Large intestine (tissue), 3 donors: ENCODE results near the gene TPPP. TPM values are rescaled to one million over a fixed set of nuclear protein-coding genes. Genes with fewer than 3 reads are reported as not detected.
A peak's percentile ranks its signal among the peaks of the same experiment; 100 is the strongest.

Experiments used
- DNase-seq, 2 donors: peaks; one replicate each; pipeline versions ENCODE4 v3.0.0 to v3.0.0-alpha.2; 2013
- H3K27ac ChIP-seq: one replicate; pipeline ENCODE4 v1.5.1; 2013; ENCODE audit warnings: low read length
- H3K27me3 ChIP-seq: 2 replicates; pipeline ENCODE4 v1.6.1; 2013; ENCODE audit warnings: low read length; ENCODE audit not compliant: control insufficient read depth, insufficient read depth
- H3K36me3 ChIP-seq: 2 replicates; pipeline ENCODE4 v1.6.1; 2013; ENCODE audit warnings: low read length; ENCODE audit not compliant: control insufficient read depth, insufficient read depth
- H3K4me1 ChIP-seq: one replicate; pipeline ENCODE4 v1.6.1; 2013; ENCODE audit warnings: low read length; ENCODE audit not compliant: control insufficient read depth, insufficient read depth
- H3K4me3 ChIP-seq: one replicate; pipeline ENCODE4 v1.5.1; 2013; ENCODE audit warnings: low read length
- H3K9me3 ChIP-seq: one replicate; pipeline ENCODE4 v1.6.1; 2013; ENCODE audit warnings: mild to moderate bottlenecking, low read depth, low read length, moderate library complexity; ENCODE audit not compliant: control insufficient read depth
- WGBS: methylation state at CpG from one replicate; pipeline ENCODE4 v1.1.5; 2013; ENCODE audit warnings: low lambda C conversion rate; ENCODE audit not compliant: insufficient coverage; 5-methylcytosine and 5-hydroxymethylcytosine counted together
- polyA plus RNA-seq: library from polyadenylated mRNA; unstranded; fragments of 120-200 nt; gene quantifications from one replicate; pipeline ENCODE4 v1.2.1, GENCODE V29; 2013

The TPPP gene
- polyA plus RNA-seq, 1 donor, result 8.8 TPM

DNA sequence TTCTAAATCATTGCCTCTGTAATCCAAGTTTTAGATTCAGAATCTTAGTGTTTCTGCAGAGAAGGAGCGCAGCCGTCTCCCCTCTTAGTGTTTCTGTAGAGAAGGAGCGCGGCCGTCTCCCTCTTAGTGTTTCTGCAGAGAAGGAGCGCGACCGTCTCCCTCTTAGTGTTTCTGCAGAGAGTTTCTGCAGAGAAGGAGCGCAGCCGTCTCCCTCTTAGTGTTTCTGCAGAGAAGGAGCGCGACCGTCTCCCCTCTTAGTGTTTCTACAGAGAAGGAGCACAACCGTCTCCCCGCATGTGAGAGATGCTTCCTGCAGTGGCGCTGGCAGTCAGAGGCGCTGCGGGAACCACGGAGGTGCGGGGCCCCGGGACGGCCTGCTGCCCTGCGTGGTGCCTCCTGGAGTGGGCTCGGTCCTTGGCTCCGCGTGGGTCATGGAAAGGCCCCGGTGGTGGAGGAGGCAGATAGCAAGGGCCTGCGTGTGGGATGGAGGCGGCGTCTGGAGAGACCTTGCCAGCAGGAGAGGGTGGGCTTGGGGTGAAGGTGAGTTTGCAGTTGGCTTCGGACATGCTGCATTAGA is 70.1 kb downstream of the TPPP start:
- DNase-seq, result no peak
- Histone ChIP-seq H3K27ac (no peak overlapping the region), H3K4me1 (no peaks in the 10 kb centered on the region), H3K27me3 (no peaks in the 10 kb centered on the region), H3K4me3 (no peak overlapping the region), H3K36me3 (peaks cover 68% of the 10 kb centered on the region), H3K9me3 (no peaks in the 10 kb centered on the region)
- WGBS, result no CpG with 5 or more reads among the region's 31 CpGs

DNA sequence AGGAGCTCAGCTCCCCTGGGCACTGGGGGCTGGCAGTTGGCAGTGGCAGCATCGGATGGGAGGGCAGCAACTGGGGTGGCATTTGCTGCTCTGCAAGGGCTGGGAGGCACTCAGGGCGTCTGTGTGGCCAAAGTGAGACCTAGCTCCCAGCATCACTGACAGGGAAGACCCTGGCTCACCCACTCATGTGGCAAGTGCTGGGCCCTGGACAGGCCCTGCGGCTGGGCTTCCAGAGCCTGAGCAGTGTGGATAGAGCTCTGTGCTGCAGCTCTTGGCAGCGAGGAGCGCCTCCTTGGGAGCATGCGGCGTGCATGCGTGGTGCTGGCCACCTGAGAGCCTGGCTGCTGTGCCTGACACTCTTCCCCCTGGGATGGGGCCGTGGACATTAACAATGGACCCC is 70.8 kb downstream of the TPPP start:
- no peak for DNase-seq
- Histone ChIP-seq H3K27me3 (no peaks in the 10 kb centered on the region), H3K4me1 (no peaks in the 10 kb centered on the region), H3K9me3 (no peaks in the 10 kb centered on the region), H3K27ac (no peak overlapping the region), H3K4me3 (no peak overlapping the region), H3K36me3 (peaks cover 66% of the 10 kb centered on the region)
- WGBS, result no CpG with 5 or more reads among the region's 9 CpGs

DNA sequence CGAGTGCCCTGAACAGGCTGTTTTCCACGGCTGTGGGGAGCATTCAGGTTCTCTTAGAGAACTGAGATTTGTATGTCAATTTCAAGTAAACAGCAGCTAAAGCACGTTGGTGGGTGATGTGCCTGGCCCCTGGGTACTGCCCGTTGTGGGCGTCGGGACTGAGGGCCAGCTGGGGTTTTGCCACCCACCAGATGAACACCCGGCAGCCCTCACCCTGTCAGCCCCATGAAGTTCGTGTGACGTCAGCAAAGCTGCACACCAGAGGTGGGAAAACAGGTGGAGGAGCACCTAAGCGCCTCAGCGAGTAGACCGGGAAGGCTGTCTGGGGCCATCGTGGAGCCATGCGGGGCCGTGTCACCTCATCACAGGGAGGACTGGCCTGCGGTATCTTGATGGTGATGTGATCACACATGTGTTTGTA is 71.8 kb downstream of the TPPP start:
- no peak for DNase-seq
- peaks cover 64% of the 10 kb centered on the region for H3K36me3 ChIP-seq

DNA sequence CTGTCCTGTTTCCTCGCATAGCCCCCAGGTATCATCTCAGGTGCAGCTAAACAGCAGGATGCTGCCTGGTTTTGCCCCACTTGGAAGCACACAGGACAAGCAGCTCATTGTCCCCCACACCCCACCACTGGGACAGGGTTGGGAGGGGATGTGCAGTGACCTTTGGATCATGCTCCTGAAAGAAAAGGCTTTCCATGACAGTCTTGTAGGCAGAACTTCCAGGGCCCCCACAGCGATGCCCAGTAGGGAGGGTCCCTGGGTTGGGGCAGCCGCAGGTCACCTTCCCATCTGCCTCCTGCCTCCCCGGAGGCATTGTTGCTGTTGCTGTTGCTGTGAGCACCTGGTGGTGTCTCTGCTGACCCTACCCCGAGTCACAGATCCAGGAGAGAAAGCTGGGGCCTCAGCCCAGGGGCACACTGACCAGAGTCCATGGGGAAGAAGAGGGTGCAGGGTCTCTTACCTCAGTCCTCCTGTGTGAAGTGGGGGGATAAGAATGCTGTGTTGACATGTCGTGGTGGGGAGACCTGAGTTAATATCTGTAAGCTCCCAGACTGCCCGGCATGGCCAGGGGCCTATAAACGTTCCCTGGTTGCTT is 72.5 kb downstream of the TPPP start:
- H3K4me3 ChIP-seq, result no peak overlapping the region
- H3K36me3 ChIP-seq, result peaks cover 57% of the 10 kb centered on the region
- WGBS, result no CpG with 5 or more reads among the region's 8 CpGs
- H3K27me3 ChIP-seq, result no peaks in the 10 kb centered on the region
- H3K9me3 ChIP-seq, result no peaks in the 10 kb centered on the region
- no peak for DNase-seq
- H3K4me1 ChIP-seq, result no peaks in the 10 kb centered on the region
- H3K27ac ChIP-seq, result no peak overlapping the region

More for the DNA sequence above, 71.8 kb downstream of the TPPP start:
- Histone ChIP-seq H3K27me3 (no peaks in the 10 kb centered on the region), H3K27ac (no peak overlapping the region), H3K9me3 (no peaks in the 10 kb centered on the region), H3K4me3 (no peak overlapping the region), H3K4me1 (no peaks in the 10 kb centered on the region)
- WGBS, result no CpG with 5 or more reads among the region's 16 CpGs

DNA sequence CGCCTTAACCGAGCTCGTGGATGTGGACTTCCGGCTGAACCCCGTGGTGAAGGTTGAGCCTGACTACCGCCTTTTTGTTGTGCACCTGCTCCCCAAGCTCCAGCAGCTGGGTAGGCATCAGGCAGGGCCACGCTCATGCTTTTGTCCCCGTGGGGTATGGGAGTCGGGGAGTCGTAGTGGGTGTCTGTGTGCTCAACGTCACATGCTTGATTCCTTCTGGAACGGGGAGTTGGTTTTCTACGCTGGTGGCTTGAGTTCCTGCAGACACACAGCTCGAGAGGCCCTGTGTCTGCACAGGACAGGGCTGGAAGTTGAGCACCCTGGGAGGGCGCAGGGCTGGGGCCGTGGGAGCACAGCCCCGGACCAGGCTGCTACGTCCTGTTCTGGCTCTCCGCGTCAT is 73.0 kb downstream of the TPPP start:
- H3K9me3 ChIP-seq, result peaks cover 3% of the 10 kb centered on the region
- H3K36me3 ChIP-seq, result peaks cover 53% of the 10 kb centered on the region
- WGBS, result no CpG with 5 or more reads among the region's 20 CpGs
- H3K27me3 ChIP-seq, result no peaks in the 10 kb centered on the region
- no peaks in the 10 kb centered on the region for H3K4me1 ChIP-seq
- DNase-seq, result no peak
- H3K4me3 ChIP-seq, result no peak overlapping the region
- no peak overlapping the region for H3K27ac ChIP-seq

DNA sequence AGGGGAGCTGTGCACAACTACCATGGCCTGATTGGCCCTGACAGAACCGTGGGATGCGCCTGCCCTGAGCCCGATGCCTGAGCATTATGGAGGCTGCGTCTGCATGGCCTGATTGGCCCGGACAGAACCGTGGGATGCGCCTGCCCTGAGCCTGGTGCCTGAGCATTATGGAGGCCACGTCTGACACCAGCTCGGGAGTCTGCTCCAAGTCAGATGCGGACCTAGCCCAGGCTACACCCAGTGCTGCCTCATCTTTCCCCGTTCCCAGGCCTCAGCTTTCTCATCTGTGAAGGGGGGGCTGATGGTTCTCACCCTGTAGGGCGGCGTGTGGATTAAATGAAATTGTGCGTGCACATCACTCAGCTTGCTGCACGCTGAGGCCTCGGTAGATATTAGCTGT is 73.7 kb downstream of the TPPP start:
- Histone ChIP-seq H3K27me3 (no peaks in the 10 kb centered on the region), H3K9me3 (peaks cover 6% of the 10 kb centered on the region), H3K4me1 (no peaks in the 10 kb centered on the region), H3K36me3 (peaks cover 46% of the 10 kb centered on the region), H3K27ac (no peak overlapping the region), H3K4me3 (no peak overlapping the region)
- no CpG with 5 or more reads among the region's 16 CpGs for WGBS
- DNase-seq, result no peak

DNA sequence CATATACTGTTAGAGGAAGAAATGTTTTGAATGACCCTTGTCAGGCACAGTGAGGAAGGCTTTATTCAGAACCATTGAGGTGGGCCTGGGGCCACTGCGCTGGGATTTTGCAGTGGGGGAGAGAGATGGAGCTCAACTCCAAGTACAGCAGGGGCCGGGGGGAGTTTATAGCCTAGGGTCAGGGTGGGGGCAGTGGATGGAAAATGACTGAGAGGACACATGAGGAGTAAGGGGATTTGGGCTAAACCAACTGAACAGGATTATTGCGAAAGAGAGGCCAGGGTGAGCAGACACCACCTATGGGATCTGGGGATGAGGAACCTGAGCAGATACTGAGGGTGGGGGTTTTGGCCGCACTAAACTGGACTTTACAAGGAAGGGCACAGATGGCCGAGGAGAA is 74.7 kb downstream of the TPPP start:
- H3K9me3 ChIP-seq, result peaks cover 7% of the 10 kb centered on the region
- no peak for DNase-seq
- no peak overlapping the region for H3K27ac ChIP-seq
- H3K27me3 ChIP-seq, result no peaks in the 10 kb centered on the region
- H3K4me1 ChIP-seq, result no peaks in the 10 kb centered on the region
- no peak overlapping the region for H3K4me3 ChIP-seq
- 83% methylated on average over 1 of the region's 5 CpGs for WGBS
- H3K36me3 ChIP-seq, result peaks cover 37% of the 10 kb centered on the region

DNA sequence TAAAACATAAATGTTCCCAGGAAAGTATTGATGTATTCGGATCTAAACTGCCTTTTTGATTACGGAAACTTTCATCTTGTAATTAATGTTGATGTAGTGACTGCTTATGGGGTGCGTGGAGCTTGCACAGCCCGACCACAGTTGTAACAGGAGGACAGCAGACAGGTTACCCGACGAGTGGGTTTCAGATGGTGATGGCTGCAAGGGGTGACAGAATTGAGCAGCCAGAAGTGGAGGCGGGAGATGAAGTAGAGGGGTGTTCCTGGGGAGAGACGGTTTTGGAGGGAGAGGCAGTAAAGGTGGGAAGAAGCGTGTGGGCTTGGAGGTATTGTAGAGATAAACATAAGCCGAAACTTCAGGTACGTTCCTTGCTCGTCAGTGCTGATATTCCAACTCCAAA is 75.3 kb downstream of the TPPP start:
- Histone ChIP-seq H3K9me3 (peaks cover 13% of the 10 kb centered on the region), H3K36me3 (peaks cover 37% of the 10 kb centered on the region), H3K27ac (no peak overlapping the region), H3K4me3 (no peak overlapping the region), H3K27me3 (no peaks in the 10 kb centered on the region), H3K4me1 (peaks cover under 1% of the 10 kb centered on the region)
- no peak for DNase-seq
- WGBS, result 100% methylated on average over 2 of the region's 12 CpGs

DNA sequence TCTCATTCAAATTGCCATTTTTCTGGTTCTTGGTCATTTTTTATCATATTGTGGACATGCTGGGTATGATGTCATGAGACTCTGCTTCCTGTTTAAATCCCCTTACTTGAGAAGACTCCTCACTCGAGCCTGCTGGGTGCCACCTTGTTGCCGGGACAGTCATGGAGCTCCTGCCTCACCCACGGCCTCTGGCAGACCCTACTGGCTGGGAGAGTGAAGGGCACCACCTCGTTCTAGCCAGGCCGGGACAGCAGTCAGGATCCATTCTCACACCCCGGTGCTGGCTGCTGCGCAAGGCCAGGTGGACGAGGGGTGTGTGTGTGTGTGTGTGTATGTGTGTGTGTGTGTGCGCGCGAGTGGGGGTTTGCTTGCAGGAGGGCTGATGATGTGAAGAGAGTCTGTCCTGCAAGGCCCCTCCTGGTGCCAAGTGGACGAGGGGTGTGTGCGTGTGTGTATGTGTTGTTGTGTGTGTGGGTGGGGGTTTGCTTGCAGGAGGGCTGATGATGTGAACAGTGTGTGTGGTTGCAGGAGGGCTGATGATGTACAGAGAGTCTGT is 76.6 kb downstream of the TPPP start:
- H3K36me3 ChIP-seq, result peaks cover 29% of the 10 kb centered on the region
- H3K27me3 ChIP-seq, result no peaks in the 10 kb centered on the region
- H3K4me3 ChIP-seq, result no peak overlapping the region
- WGBS, result no CpG with 5 or more reads among the region's 13 CpGs
- H3K27ac ChIP-seq, result no peak overlapping the region
- peak in 1 of 2 donors; percentile 25 for DNase-seq
- H3K9me3 ChIP-seq, result peaks cover 13% of the 10 kb centered on the region
- peaks cover 2% of the 10 kb centered on the region for H3K4me1 ChIP-seq

DNA sequence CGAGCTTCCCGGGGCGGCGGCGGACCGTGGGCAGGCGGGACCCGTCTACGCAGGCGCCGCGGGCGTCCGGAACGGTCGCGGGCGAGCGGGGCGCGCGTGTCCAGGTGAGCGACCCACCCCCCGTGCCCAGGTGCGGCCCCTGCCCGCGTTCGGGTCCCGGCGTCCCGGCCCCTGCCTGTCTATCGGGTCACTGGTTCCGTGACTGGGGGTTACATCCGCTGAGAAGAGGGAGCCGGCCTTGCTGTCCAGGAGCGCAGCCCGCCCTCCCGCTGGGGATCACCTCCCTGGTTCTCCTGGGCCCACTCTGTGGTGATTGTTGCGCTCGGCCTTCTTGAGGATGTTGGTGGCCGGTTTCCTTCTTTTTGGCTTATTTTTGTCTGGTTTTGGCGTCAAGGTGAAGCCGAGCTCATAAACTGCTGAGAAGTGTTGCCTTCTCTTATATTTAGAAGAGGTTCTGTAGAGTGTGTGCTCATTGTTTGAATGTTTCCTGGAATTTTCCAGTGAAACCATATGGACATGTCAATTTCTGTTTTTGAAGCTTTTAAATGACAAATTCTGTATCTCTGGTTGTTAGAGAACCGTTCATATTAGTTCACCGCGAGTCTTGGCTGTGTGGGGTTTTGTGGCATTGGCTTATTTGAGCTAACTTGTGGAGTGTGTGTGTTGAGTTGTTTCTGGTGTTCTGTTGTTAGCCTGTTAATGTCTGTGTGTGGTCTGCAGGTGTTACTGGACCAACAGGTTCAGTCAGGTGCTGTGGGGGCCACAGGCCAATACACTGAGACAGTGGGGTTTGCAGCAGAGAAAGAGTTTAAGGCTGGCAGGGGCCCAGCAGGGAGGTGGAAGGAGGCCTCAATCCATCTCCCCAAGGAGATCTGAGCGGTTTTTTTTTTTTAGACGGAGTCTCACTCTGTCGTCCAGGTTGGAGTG is 80.4 kb downstream of the TPPP start:
- 0% methylated on average over 1 of the region's 49 CpGs for WGBS
- no peaks in the 10 kb centered on the region for H3K27me3 ChIP-seq
- peak in 1 of 2 donors; percentile 61 for DNase-seq
- peak overlapping the region; percentile 69 for H3K4me3 ChIP-seq
- peaks cover 2% of the 10 kb centered on the region for H3K36me3 ChIP-seq
- H3K4me1 ChIP-seq, result peaks cover 5% of the 10 kb centered on the region
- H3K27ac ChIP-seq, result peak overlapping the region; percentile 9
- H3K9me3 ChIP-seq, result peaks cover 13% of the 10 kb centered on the region
